Astrocyte (in vitro differentiated cells and primary cell): ENCODE measurements around the gene HMGXB3.

Experiments used
- CTCF ChIP-seq: IDR thresholded peaks from 2 replicates; pipeline ENCODE4 v1.5.1; 2011; ENCODE audit warnings: low read depth, mild to moderate bottlenecking, inconsistent platforms, low read length, moderate library complexity; ENCODE audit not compliant: insufficient read depth
- EZH2 ChIP-seq: IDR thresholded peaks from 2 replicates; pipeline ENCODE4 v1.6.1; 2012; ENCODE audit warnings: mild to moderate bottlenecking, low read length, inconsistent platforms; ENCODE audit not compliant: insufficient read depth

GRCh38 chr5:150057511-150057910, 57.0 kb downstream of the HMGXB3 start:
- TF ChIP-seq CTCF (no peak), EZH2 (no peak)
